ENCODE data around the gene KSR2.

KSR2 gene

DNA sequence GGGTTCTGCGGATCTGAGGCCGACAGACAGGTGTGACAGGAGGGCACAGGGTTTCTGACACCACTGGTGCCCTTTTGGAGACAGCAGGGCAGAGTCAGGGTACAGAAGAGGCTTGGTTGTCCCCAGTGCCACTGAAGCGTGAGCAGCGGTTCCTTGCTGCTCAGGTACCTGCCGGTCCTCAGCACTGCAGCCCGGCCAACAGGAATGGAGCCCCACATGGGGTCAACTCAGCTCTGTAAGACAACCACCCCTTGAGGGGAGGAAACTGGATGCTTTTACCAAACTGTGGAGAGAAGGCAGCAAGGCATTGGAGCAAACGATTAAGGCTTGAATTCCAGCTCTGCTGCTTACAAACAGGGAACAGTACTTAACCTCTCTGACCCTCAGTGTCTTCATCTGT lies 361.0 kb downstream of the KSR2 start:
- Histone ChIP-seq H3K36me3 (ENCODE audit: control insufficient read depth, insufficient read depth, low read length) (no peaks in the 10 kb centered on the region), H3K27ac (ENCODE audit: low read length) (no peak overlapping the region), H3K4me3 (ENCODE audit: low read length) (no peak overlapping the region), H3K4me1 (ENCODE audit: control insufficient read depth, insufficient read depth, low read length) (peaks cover 3% of the 10 kb centered on the region; the same call in 1 of the 2 replicates), H3K27me3 (ENCODE audit: control insufficient read depth, insufficient read depth, low read length) (no peaks in the 10 kb centered on the region), H3K9me3 (ENCODE audit: control insufficient read depth, insufficient read depth, low read length) (no peaks in the 10 kb centered on the region)
- WGBS (ENCODE audit: insufficient coverage, insufficient read length): no CpG with 5 or more reads among the region's 7 CpGs
- no peak for DNase-seq (ENCODE audit: low read depth, low spot score)

DNA sequence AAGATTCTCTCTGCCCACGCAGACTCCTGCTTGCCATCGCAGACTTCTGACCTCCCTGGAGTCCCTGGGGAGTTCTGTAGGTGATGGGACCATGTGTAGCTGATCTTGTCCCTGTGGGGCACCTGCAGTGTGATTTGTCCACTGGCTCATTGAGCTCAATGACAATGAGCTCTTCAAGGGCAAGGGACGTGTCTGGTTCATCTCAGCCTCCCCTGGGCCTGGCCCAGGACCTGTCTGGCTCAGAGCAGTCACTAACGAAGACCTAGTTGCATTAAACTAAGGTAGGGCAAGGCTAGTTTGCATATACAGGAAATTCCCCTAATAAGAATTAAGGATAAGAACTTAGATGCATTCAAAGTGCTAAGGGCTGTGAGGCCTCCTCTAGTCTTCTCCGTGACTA lies 361.8 kb downstream of the KSR2 start:
- H3K4me3 ChIP-seq (ENCODE audit: low read length): no peak overlapping the region
- no peak overlapping the region for H3K27ac ChIP-seq (ENCODE audit: low read length)
- H3K9me3 ChIP-seq (ENCODE audit: control insufficient read depth, insufficient read depth, low read length): no peaks in the 10 kb centered on the region
- peaks cover 3% of the 10 kb centered on the region; the same call in 1 of the 2 replicates for H3K4me1 ChIP-seq (ENCODE audit: control insufficient read depth, insufficient read depth, low read length)
- WGBS (ENCODE audit: insufficient coverage, insufficient read length): no CpG with 5 or more reads among the region's 5 CpGs
- no peaks in the 10 kb centered on the region for H3K27me3 ChIP-seq (ENCODE audit: control insufficient read depth, insufficient read depth, low read length)
- no peak for DNase-seq (ENCODE audit: low read depth, low spot score)
- H3K36me3 ChIP-seq (ENCODE audit: control insufficient read depth, insufficient read depth, low read length): no peaks in the 10 kb centered on the region

DNA sequence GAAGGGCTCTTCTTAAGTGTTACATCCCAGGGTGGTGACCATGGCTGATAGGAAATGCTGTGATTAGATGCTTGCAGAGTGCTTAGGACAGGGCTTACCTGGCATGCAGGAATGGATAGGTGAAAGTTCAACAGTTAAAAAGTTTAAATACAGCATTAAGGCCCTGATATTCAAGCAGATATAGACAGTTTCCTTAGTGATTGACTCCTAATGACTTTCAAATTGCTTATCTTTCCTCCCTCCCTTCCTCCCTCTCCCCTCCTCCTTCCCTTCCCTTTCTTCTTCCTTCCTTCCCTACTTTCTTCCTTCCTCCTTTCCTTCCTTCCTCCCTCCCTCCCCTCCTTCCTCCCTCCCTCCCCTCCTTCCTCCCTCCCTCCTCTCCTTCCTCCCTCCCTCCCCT lies 362.8 kb downstream of the KSR2 start:
- DNase-seq (ENCODE audit: low read depth, low spot score): no peak
- Histone ChIP-seq H3K4me3 (ENCODE audit: low read length) (no peak overlapping the region), H3K9me3 (ENCODE audit: control insufficient read depth, insufficient read depth, low read length) (no peaks in the 10 kb centered on the region), H3K4me1 (ENCODE audit: control insufficient read depth, insufficient read depth, low read length) (peaks cover 3% of the 10 kb centered on the region; the same call in 1 of the 2 replicates), H3K27ac (ENCODE audit: low read length) (no peak overlapping the region), H3K27me3 (ENCODE audit: control insufficient read depth, insufficient read depth, low read length) (no peaks in the 10 kb centered on the region), H3K36me3 (ENCODE audit: control insufficient read depth, insufficient read depth, low read length) (no peaks in the 10 kb centered on the region)

- WGBS (ENCODE audit: insufficient coverage, insufficient read length): no CpG with 5 or more reads among the region's 4 CpGs
- Histone ChIP-seq H3K27ac (ENCODE audit: low read length) (no peak overlapping the region), H3K9me3 (ENCODE audit: control insufficient read depth, insufficient read depth, low read length) (no peaks in the 10 kb centered on the region), H3K36me3 (ENCODE audit: control insufficient read depth, insufficient read depth, low read length) (no peaks in the 10 kb centered on the region), H3K4me3 (ENCODE audit: low read length) (no peak overlapping the region), H3K27me3 (ENCODE audit: control insufficient read depth, insufficient read depth, low read length) (no peaks in the 10 kb centered on the region), H3K4me1 (ENCODE audit: control insufficient read depth, insufficient read depth, low read length) (peaks cover 3% of the 10 kb centered on the region; the same call in 1 of the 2 replicates)
- DNase-seq (ENCODE audit: low read depth, low spot score): no peak
Measured at GRCh38 chr12:117603316-117604113, 365.3 kb downstream of the KSR2 start.

DNA sequence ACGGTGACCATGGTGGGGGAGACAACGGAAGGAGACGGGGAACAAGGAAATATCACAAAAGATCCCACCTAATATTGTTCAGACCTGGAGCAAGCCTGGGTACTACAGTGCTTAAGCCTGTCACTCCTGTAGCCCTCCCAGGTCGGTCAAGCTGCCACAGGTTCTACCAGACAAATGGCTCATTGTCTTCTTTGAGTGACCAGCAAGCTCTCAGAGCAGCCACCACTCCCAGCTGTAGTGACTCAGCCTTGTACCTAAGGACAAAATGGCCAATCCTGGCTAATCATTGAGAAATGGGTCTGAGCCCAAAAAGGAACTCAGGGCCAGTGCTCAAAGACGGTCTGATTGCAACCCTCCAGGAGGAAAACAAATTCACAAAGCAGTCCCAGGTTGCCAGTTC lies 368.9 kb downstream of the KSR2 start:
- H3K27ac ChIP-seq (ENCODE audit: low read length): no peak overlapping the region
- 0 out of 2 replicates have a peak, but pooled peaks cover 1% of the 10 kb centered on the region for H3K4me1 ChIP-seq (ENCODE audit: control insufficient read depth, insufficient read depth, low read length)
- WGBS (ENCODE audit: insufficient coverage, insufficient read length): no CpG with 5 or more reads among the region's 5 CpGs
- H3K36me3 ChIP-seq (ENCODE audit: control insufficient read depth, insufficient read depth, low read length): no peaks in the 10 kb centered on the region
- H3K9me3 ChIP-seq (ENCODE audit: control insufficient read depth, insufficient read depth, low read length): no peaks in the 10 kb centered on the region
- no peak overlapping the region for H3K4me3 ChIP-seq (ENCODE audit: low read length)
- no peaks in the 10 kb centered on the region for H3K27me3 ChIP-seq (ENCODE audit: control insufficient read depth, insufficient read depth, low read length)
- DNase-seq (ENCODE audit: low read depth, low spot score): no peak

GRCh38 chr12:117596968-117597367 lies 371.8 kb downstream of the KSR2 start:
- H3K4me1 ChIP-seq (ENCODE audit: control insufficient read depth, insufficient read depth, low read length): 0 out of 2 replicates have a peak, but pooled peaks cover 1% of the 10 kb centered on the region
- no peak overlapping the region for H3K27ac ChIP-seq (ENCODE audit: low read length)
- no peaks in the 10 kb centered on the region for H3K36me3 ChIP-seq (ENCODE audit: control insufficient read depth, insufficient read depth, low read length)
- no peak overlapping the region for H3K4me3 ChIP-seq (ENCODE audit: low read length)
- H3K27me3 ChIP-seq (ENCODE audit: control insufficient read depth, insufficient read depth, low read length): no peaks in the 10 kb centered on the region
- H3K9me3 ChIP-seq (ENCODE audit: control insufficient read depth, insufficient read depth, low read length): no peaks in the 10 kb centered on the region
- no peak for DNase-seq (ENCODE audit: low read depth, low spot score)
- no CpG with 5 or more reads among the region's 6 CpGs for WGBS (ENCODE audit: insufficient coverage, insufficient read length)

- DNase-seq (ENCODE audit: low read depth, low spot score): no peak
Measured at GRCh38 chr12:117595751-117596150, 373.0 kb downstream of the KSR2 start.

GRCh38 chr12:117594481-117594880 lies 374.3 kb downstream of the KSR2 start:
- DNase-seq (ENCODE audit: low read depth, low spot score): no peak
- Histone ChIP-seq H3K9me3 (ENCODE audit: control insufficient read depth, insufficient read depth, low read length) (no peaks in the 10 kb centered on the region), H3K36me3 (ENCODE audit: control insufficient read depth, insufficient read depth, low read length) (no peaks in the 10 kb centered on the region), H3K27ac (ENCODE audit: low read length) (no peak overlapping the region), H3K4me3 (ENCODE audit: low read length) (no peak overlapping the region), H3K4me1 (ENCODE audit: control insufficient read depth, insufficient read depth, low read length) (0 out of 2 replicates have a peak, but pooled peaks cover 1% of the 10 kb centered on the region), H3K27me3 (ENCODE audit: control insufficient read depth, insufficient read depth, low read length) (no peaks in the 10 kb centered on the region)
- WGBS (ENCODE audit: insufficient coverage, insufficient read length): no CpG with 5 or more reads among the region's 4 CpGs

More at GRCh38 chr12:117595751-117596150, 373.0 kb downstream of the KSR2 start:
- Histone ChIP-seq H3K27me3 (ENCODE audit: control insufficient read depth, insufficient read depth, low read length) (no peaks in the 10 kb centered on the region), H3K9me3 (ENCODE audit: control insufficient read depth, insufficient read depth, low read length) (no peaks in the 10 kb centered on the region), H3K4me1 (ENCODE audit: control insufficient read depth, insufficient read depth, low read length) (0 out of 2 replicates have a peak, but pooled peaks cover 1% of the 10 kb centered on the region), H3K27ac (ENCODE audit: low read length) (no peak overlapping the region), H3K4me3 (ENCODE audit: low read length) (no peak overlapping the region), H3K36me3 (ENCODE audit: control insufficient read depth, insufficient read depth, low read length) (no peaks in the 10 kb centered on the region)
- no CpG with 5 or more reads among the region's 1 CpG for WGBS (ENCODE audit: insufficient coverage, insufficient read length)

DNA sequence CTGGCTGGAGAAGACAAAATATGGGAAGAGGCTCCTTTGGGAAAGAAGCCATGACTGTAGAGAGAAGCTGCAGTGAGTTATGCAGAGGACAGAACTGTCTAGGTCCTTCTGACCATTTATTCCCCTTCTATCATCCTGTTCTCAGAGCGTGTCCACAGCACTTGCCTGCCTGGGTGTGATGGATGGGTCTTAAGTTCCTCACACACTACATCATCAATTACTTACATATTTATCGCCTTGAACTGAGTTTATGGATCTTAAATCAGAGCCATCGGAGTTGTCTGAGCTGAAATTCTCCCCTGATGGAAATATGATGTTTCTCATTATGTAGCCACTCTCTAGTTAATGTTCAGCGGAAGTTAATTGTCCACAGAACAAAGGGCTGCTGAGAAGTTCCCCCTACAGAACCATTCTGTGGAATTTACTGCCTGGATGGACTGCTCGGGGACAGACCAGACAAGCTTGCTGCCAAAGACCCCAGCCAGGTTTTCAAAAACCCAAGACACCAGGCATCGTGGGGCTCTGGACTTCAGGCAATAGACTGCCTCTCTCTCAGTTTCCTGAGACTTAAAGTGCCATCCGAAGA lies 374.9 kb downstream of the KSR2 start:
- H3K4me1 ChIP-seq (ENCODE audit: control insufficient read depth, insufficient read depth, low read length): 0 out of 2 replicates have a peak, but pooled peaks cover 1% of the 10 kb centered on the region
- no CpG with 5 or more reads among the region's 7 CpGs for WGBS (ENCODE audit: insufficient coverage, insufficient read length)
- H3K4me3 ChIP-seq (ENCODE audit: low read length): no peak overlapping the region
- H3K36me3 ChIP-seq (ENCODE audit: control insufficient read depth, insufficient read depth, low read length): no peaks in the 10 kb centered on the region
- no peaks in the 10 kb centered on the region for H3K9me3 ChIP-seq (ENCODE audit: control insufficient read depth, insufficient read depth, low read length)
- H3K27ac ChIP-seq (ENCODE audit: low read length): no peak overlapping the region
- H3K27me3 ChIP-seq (ENCODE audit: control insufficient read depth, insufficient read depth, low read length): no peaks in the 10 kb centered on the region
- DNase-seq (ENCODE audit: low read depth, low spot score): no peak

GRCh38 chr12:117592588-117593305 lies 376.0 kb downstream of the KSR2 start:
- Histone ChIP-seq H3K9me3 (ENCODE audit: control insufficient read depth, insufficient read depth, low read length) (no peaks in the 10 kb centered on the region), H3K4me3 (ENCODE audit: low read length) (no peak overlapping the region), H3K4me1 (ENCODE audit: control insufficient read depth, insufficient read depth, low read length) (0 out of 2 replicates have a peak, but pooled peaks cover 1% of the 10 kb centered on the region), H3K36me3 (ENCODE audit: control insufficient read depth, insufficient read depth, low read length) (no peaks in the 10 kb centered on the region), H3K27me3 (ENCODE audit: control insufficient read depth, insufficient read depth, low read length) (no peaks in the 10 kb centered on the region), H3K27ac (ENCODE audit: low read length) (no peak overlapping the region)
- WGBS (ENCODE audit: insufficient coverage, insufficient read length): no CpG with 5 or more reads among the region's 9 CpGs
- DNase-seq (ENCODE audit: low read depth, low spot score): no peak

All from iPS DF 6.9 (cell line).